Measurements from ENCODE around the gene UGGT2.

Gene UGGT2

GRCh38 chr13:95896301-95896700 lies 156.9 kb downstream of the UGGT2 start:
- no peak overlapping the region for H3K4me3 ChIP-seq (ENCODE audit: low read length)
- DNase-seq (ENCODE audit: low read depth) = no peak
- TF ChIP-seq CTCF (conservative IDR thresholded peaks at IDR 0.05; ENCODE audit: low read length) = no peak

GRCh38 chr13:95893861-95894260 lies 159.3 kb downstream of the UGGT2 start:
- H3K4me3 ChIP-seq (ENCODE audit: low read length) = no peak overlapping the region
- no peak for DNase-seq (ENCODE audit: low read depth)
- TF ChIP-seq CTCF (conservative IDR thresholded peaks at IDR 0.05; ENCODE audit: low read length) = no peak

GRCh38 chr13:95882121-95882520 lies 171.1 kb downstream of the UGGT2 start:
- no peak overlapping the region for H3K4me3 ChIP-seq (ENCODE audit: low read length)
- no peak for DNase-seq (ENCODE audit: low read depth)
- TF ChIP-seq CTCF (conservative IDR thresholded peaks at IDR 0.05; ENCODE audit: low read length) = no peak

GRCh38 chr13:95880331-95880730 lies 172.9 kb downstream of the UGGT2 start:
- TF ChIP-seq CTCF (conservative IDR thresholded peaks at IDR 0.05; ENCODE audit: low read length) = no peak
- no peak for DNase-seq (ENCODE audit: low read depth)

GRCh38 chr13:95874286-95874685 lies 178.9 kb downstream of the UGGT2 start:
- TF ChIP-seq CTCF (conservative IDR thresholded peaks at IDR 0.05; ENCODE audit: low read length) = no peak

More at GRCh38 chr13:95880331-95880730, 172.9 kb downstream of the UGGT2 start:
- no peak overlapping the region for H3K4me3 ChIP-seq (ENCODE audit: low read length)

GRCh38 chr13:95870421-95870820 lies 182.8 kb downstream of the UGGT2 start:
- no peak for TF ChIP-seq CTCF (conservative IDR thresholded peaks at IDR 0.05; ENCODE audit: low read length)
- no peak overlapping the region for H3K4me3 ChIP-seq (ENCODE audit: low read length)
- no peak for DNase-seq (ENCODE audit: low read depth)

More at GRCh38 chr13:95874286-95874685, 178.9 kb downstream of the UGGT2 start:
- H3K4me3 ChIP-seq (ENCODE audit: low read length) = no peak overlapping the region
- DNase-seq (ENCODE audit: low read depth) = no peak

GRCh38 chr13:95865080-95865615 lies 188.1 kb downstream of the UGGT2 start:
- TF ChIP-seq CTCF (conservative IDR thresholded peaks at IDR 0.05; ENCODE audit: low read length) = no peak
- H3K4me3 ChIP-seq (ENCODE audit: low read length) = no peak overlapping the region
- DNase-seq (ENCODE audit: low read depth) = no peak

Measured in AG10803 (cell line).